CD8-positive, alpha-beta memory T cell (primary cell): ENCODE results near the gene CCL5. TPM values are rescaled to one million over a fixed set of nuclear protein-coding genes. Genes with fewer than 3 reads are reported as not detected.
"Not testable (repeated sequence)": the region's sequence is repeated elsewhere in the genome, so short reads cannot be mapped to it uniquely, and the experiment has no call there.

ENCODE experiments used
- CTCF ChIA-PET: fragments of 350-600 bp; sonication (Branson Sonifier 250); formaldehyde crosslinking; loops from one replicate; lab custom pipeline; 2021; ENCODE audit warnings: antibody characterized with exemption; lab: Charles Lee
- POLR2A ChIA-PET: fragments of 350-600 bp; sonication (Branson Sonifier 250); formaldehyde crosslinking; loops from one replicate; lab custom pipeline; 2021; ENCODE audit warnings: antibody characterized with exemption; lab: Charles Lee
- DNase-seq, 5 donors: peaks; one replicate each; pipeline versions ENCODE4 v3.0.0 to v3.0.0-alpha.2; 2020 to 2022; ENCODE audit warnings: mixed read lengths in 1 of 5
- H3K27ac ChIP-seq: one replicate; pipeline ENCODE4 v1.7.0; 2013; ENCODE audit warnings: low read depth, mild to moderate bottlenecking, low read length, moderate library complexity
- H3K27me3 ChIP-seq: 2 replicates; pipeline ENCODE4 v1.7.0; 2013; ENCODE audit warnings: low read length, mild to moderate bottlenecking; ENCODE audit not compliant: insufficient read depth, poor library complexity, severe bottlenecking
- H3K36me3 ChIP-seq: 2 replicates; pipeline ENCODE4 v1.7.0; 2013; ENCODE audit warnings: mild to moderate bottlenecking, low read length, moderate library complexity; ENCODE audit not compliant: insufficient read depth
- H3K4me1 ChIP-seq: 2 replicates; pipeline ENCODE4 v1.7.0; 2013; ENCODE audit warnings: mild to moderate bottlenecking, low read length, moderate library complexity; ENCODE audit not compliant: insufficient read depth
- H3K4me3 ChIP-seq: 2 replicates; pipeline ENCODE4 v1.7.0; 2013; ENCODE audit warnings: mild to moderate bottlenecking, low read length
- H3K9me3 ChIP-seq: 2 replicates; pipeline ENCODE4 v1.7.0; 2013; ENCODE audit warnings: mild to moderate bottlenecking, low read length
- H3K27ac Mint-ChIP-seq, 8 donors: one replicate each; pipeline ENCODE4 v1.8.0; 2020 to 2021; ENCODE audit warnings: mixed read lengths in 8 of 8, mild to moderate bottlenecking in 6 of 8, inconsistent platforms in 3 of 8, moderate library complexity in 3 of 8
- H3K27me3 Mint-ChIP-seq, 2 donors: one replicate each; pipeline ENCODE4 v1.8.0; 2020 to 2021; ENCODE audit warnings: mixed read lengths in 2 of 2, mild to moderate bottlenecking in 1 of 2, moderate library complexity in 1 of 2
- H3K36me3 Mint-ChIP-seq, 3 donors: one replicate each; pipeline ENCODE4 v1.8.0; 2020 to 2021; ENCODE audit warnings: mixed read lengths in 3 of 3, inconsistent platforms in 1 of 3, mild to moderate bottlenecking in 1 of 3
- H3K4me1 Mint-ChIP-seq, 3 donors: one replicate each; pipeline ENCODE4 v1.8.0; 2020 to 2021; ENCODE audit warnings: mixed read lengths in 3 of 3, inconsistent platforms in 1 of 3, mild to moderate bottlenecking in 1 of 3
- H3K4me3 Mint-ChIP-seq, 7 donors: one replicate each; pipeline ENCODE4 v1.8.0; 2020 to 2021; ENCODE audit warnings: mixed read lengths in 7 of 7, mild to moderate bottlenecking in 6 of 7, moderate library complexity in 4 of 7, inconsistent platforms in 2 of 7
- H3K9me3 Mint-ChIP-seq, 5 donors: one replicate each; pipeline ENCODE4 v1.8.0; 2020 to 2022; ENCODE audit warnings: mixed read lengths in 5 of 5, mild to moderate bottlenecking in 3 of 5, moderate library complexity in 2 of 5, inconsistent platforms in 1 of 5
- polyA plus RNA-seq: library from polyadenylated mRNA; unstranded; fragments of 300-500 nt; fragmentation: Illumina TruSeq; gene quantifications from one replicate; pipeline ENCODE4 v1.2.3, GENCODE V29; 2021
- total RNA-seq, 2 experiments: library from RNA; stranded (reverse); gene quantifications; one replicate each; pipeline ENCODE4 v1.2.3, GENCODE V29; 2021

The CCL5 gene
- total and polyA plus RNA-seq, 3 experiments from 2014 or later = 580 to 2,769 (median 591) TPM

DNA sequence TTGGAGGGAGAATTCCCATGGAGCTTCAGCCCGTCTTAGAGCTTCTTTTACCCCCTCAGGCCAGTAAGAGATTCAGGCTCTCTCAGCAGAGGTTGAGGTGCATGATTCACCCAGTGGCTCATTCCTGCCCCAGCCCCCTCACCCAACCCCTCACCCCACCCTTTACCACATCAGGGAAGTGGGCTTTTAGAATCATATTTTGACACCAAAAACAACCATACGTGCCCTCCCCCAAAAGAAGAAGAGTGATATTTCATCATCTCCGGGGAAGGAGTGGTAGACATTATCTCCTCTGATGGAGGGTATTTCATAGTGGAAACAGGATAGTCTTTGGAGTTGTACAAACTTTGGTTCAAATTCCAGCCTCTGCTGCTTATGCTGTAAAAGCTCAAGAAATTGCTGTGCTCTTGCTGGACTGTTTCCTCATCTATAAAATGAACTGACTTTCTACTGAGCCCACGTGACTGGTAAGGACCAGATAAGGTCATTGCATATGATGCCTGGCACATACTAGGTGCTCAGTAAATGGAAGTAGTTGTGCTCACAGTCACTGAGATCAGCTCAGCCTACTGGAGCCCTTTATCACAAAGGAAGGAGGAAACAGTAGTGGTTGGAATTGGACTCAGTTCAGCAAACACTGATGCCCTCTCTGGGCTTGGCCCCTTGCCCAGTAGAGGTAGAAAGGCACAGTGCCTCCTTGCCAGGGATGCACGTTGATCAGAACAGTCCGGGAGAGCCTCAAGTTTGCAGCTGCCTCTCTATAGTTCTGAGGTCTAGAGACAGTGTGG lies 18.3 kb upstream of the CCL5 start:
- no peaks in the 10 kb centered on the region for H3K9me3 ChIP-seq
- H3K27me3 Mint-ChIP-seq = no peaks in the 10 kb centered on the region
- DNase-seq = peak in 3 of 5 donors; percentile 22 to 83 (median 56)
- H3K4me3 ChIP-seq = no peak overlapping the region
- POLR2A ChIA-PET = interaction anchor here (0.6 to 8.2 kb wide), 7 partner anchors 9 to 37 kb away, joined by 3 to 100 read pairs (median 9); partner anchors contain the start of gene CCL5
- H3K27me3 ChIP-seq = no peaks in the 10 kb centered on the region
- CTCF ChIA-PET = interaction anchor here (1.3 to 12.0 kb wide), 4 partner anchors 8 to 134 kb away, joined by 4 to 144 read pairs (median 7); partner anchors contain the start of gene CCL5
- no peaks in the 10 kb centered on the region for H3K9me3 Mint-ChIP-seq
- H3K4me1 Mint-ChIP-seq = peaks cover 76 to 94% (median 92%) of the 10 kb centered on the region in 3 donors
- H3K36me3 ChIP-seq = no peaks in the 10 kb centered on the region
- H3K27ac ChIP-seq = no peak overlapping the region
- peak overlapping the region; percentile 15 to 84 (median 72) for H3K4me3 Mint-ChIP-seq
- peak overlapping the region; percentile 82 to 97 (median 92) for H3K27ac Mint-ChIP-seq
- H3K36me3 Mint-ChIP-seq = no peaks in the 10 kb centered on the region
- H3K4me1 ChIP-seq = peaks cover 74% of the 10 kb centered on the region

DNA sequence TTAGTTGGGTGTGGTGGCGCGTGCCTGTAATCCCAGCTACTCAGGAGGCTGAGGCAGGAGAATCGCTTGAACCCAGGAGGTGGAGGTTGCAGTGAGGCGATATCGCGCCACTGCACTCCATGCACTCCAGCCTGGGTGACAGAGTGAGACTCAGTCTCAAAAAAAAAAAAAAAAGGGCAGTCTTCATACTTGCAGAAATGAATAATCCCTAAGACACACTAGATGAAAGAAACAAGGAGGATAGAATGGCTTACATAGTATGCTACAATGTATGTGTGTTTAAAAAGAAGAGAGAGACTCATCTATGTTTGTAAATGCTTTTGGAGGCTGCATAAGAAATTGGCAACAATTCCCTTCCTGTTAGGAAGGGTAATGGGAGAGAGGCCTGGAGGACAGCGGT lies 17.6 kb upstream of the CCL5 start:
- not testable (repeated sequence) for H3K27ac ChIP-seq, H3K36me3 ChIP-seq, H3K9me3 ChIP-seq, H3K27me3 Mint-ChIP-seq, H3K36me3 Mint-ChIP-seq, DNase-seq, H3K9me3 Mint-ChIP-seq, H3K4me3 ChIP-seq, H3K27me3 ChIP-seq
- H3K4me1 ChIP-seq = peaks cover 78% of the 10 kb centered on the region
- ChIA-PET POLR2A (interaction anchor here (0.6 to 8.2 kb wide), 5 partner anchors 8 to 36 kb away, joined by 4 to 100 read pairs (median 10); partner anchors contain the start of gene CCL5), CTCF (interaction anchor here (1.3 to 12.0 kb wide), 4 partner anchors 7 to 134 kb away, joined by 4 to 144 read pairs (median 7); partner anchors contain the start of gene CCL5)
- H3K4me1 Mint-ChIP-seq = peaks cover 77 to 94% (median 92%) of the 10 kb centered on the region in 3 donors
- peak overlapping the region; percentile 7 to 84 (median 72) for H3K4me3 Mint-ChIP-seq
- H3K27ac Mint-ChIP-seq = peak overlapping the region in 7 of 8 donors; percentile 83 to 97 (median 92)

DNA sequence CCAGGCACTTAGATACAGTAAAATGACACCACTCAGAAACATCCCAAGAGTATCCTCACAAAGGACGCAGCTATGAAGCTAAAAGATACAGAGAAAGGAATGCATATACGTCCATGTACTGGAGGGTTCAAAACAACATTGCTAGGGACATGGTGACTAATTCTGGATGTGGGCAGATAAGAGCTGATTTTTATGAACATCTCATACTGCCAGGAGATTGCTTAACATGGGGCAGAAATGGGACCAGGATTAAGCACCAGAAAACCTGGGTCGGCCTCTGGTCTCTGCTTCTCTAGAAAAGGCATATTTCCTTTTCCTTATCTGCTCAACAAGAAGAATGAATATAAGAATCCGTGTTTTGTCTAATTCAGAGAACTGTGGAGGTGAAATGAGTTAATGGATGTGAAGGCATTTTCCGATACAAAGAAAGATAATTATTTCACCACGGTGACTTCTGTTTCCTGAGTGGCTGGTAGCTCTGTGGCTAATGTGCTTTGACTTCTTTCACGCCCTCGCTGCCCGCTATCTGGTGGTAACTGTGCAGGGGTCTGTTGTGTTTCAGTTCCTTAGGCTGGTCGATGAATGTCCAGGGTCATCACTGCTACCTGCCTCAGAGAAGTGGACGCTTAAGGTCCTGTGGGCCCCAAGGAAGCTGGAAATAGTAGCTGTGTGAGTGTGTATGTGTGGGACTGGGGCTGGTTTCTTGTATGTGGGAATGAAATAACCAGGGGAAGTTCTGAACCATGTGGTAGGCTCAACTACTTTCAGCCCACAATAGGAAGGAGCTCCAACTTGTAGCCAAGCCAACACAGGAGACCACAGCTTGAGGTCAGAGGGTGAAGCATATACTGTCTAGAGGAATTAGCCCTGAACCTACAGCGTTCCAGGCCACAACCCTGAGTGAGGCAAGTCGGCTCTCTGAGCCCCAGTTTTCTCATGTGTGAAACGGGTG lies 15.8 kb upstream of the CCL5 start:
- Mint-ChIP-seq H3K27me3 (peaks cover 0 to 2% of the 10 kb centered on the region in 2 donors), H3K9me3 (no peaks in the 10 kb centered on the region), H3K36me3 (peaks cover 0 to 3% (median 0%) of the 10 kb centered on the region in 3 donors), H3K4me3 (peak overlapping the region; percentile 29 to 93 (median 86)), H3K27ac (peak overlapping the region; percentile 88 to 98 (median 97)), H3K4me1 (peaks cover 83 to 95% (median 95%) of the 10 kb centered on the region in 3 donors)
- ChIA-PET POLR2A (interaction anchor here (0.6 to 8.2 kb wide), 12 partner anchors 8 to 297 kb away, joined by 3 to 100 read pairs (median 3); partner anchors contain the start of gene CCL5), CTCF (interaction anchor here (1.2 to 12.0 kb wide), 7 partner anchors 11 to 82 kb away, joined by 3 to 144 read pairs (median 5); partner anchors contain the start of genes CCL5 and HEATR9)
- Histone ChIP-seq H3K27me3 (no peaks in the 10 kb centered on the region), H3K4me1 (peaks cover 80% of the 10 kb centered on the region), H3K27ac (peak overlapping the region; percentile 30), H3K9me3 (no peaks in the 10 kb centered on the region), H3K36me3 (no peaks in the 10 kb centered on the region), H3K4me3 (no peak overlapping the region)
- peak in 4 of 5 donors; percentile 35 to 78 (median 56) for DNase-seq

DNA sequence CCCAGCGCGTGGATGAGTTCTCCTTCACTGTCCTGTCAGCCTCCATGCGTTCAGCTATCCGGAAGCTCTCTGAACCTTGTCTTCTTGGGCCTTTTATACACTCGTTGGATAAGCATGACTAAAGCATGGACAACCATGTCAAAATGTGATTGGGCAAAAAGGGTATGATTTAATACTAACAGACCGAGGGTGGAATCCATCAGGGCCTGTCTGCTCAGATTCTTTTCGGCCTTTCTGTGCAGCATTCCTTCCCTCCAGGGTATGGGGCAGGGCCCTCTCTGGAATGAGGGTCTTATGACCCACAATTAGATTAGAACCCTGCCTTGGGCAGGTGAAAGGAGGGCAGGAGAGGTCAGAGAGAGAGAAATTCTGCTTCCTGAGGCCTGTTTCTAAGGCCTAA lies 14.0 kb upstream of the CCL5 start:
- Mint-ChIP-seq H3K4me3 (peak overlapping the region in 2 of 7 donors; percentile 12 to 34), H3K27me3 (peaks cover 0 to 4% of the 10 kb centered on the region in 2 donors), H3K36me3 (peaks cover 0 to 3% (median 0%) of the 10 kb centered on the region in 3 donors), H3K4me1 (peaks cover 82 to 95% (median 95%) of the 10 kb centered on the region in 3 donors), H3K9me3 (no peaks in the 10 kb centered on the region), H3K27ac (peak overlapping the region in 7 of 8 donors; percentile 32 to 95 (median 66))
- ChIA-PET CTCF (interaction anchor here (12.0 kb wide), 1 partner anchor 16 kb away, joined by 144 read pairs; the partner anchor contains the start of gene CCL5), POLR2A (interaction anchor here (0.6 to 8.2 kb wide), 3 partner anchors 15 to 643 kb away, joined by 3 to 100 read pairs (median 4); partner anchors contain the start of gene CCL5)
- Histone ChIP-seq H3K4me3 (no peak overlapping the region), H3K27me3 (no peaks in the 10 kb centered on the region), H3K9me3 (no peaks in the 10 kb centered on the region), H3K36me3 (no peaks in the 10 kb centered on the region), H3K27ac (no peak overlapping the region), H3K4me1 (peaks cover 78% of the 10 kb centered on the region)
- no peak for DNase-seq

DNA sequence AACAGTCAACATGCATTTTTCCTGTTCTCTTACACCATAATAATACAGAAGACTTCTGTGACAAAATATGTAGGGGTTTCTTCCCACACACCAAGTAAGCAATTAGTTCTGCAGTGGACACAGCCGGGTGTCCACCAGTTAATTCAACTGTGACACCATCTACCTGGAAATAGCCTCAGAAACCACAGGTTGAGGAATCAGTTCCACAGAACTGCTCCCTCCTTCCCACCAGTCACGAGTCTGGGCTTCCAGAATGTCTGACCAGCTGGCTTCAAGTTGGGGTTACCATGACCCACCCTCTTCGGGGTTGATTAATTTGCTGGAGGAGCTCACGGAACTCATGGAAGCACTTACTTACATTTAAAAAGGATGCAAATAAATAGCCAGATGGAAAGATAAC lies 13.6 kb upstream of the CCL5 start:
- H3K36me3 ChIP-seq = no peaks in the 10 kb centered on the region
- H3K4me1 ChIP-seq = peaks cover 78% of the 10 kb centered on the region
- peaks cover 0 to 3% (median 0%) of the 10 kb centered on the region in 3 donors for H3K36me3 Mint-ChIP-seq
- ChIA-PET POLR2A (interaction anchor here (0.6 to 0.8 kb wide), 2 partner anchors 18 to 644 kb away, joined by 3 to 4 read pairs; no protein-coding TSS in a partner anchor), CTCF (interaction anchor here (12.0 kb wide), 1 partner anchor 16 kb away, joined by 144 read pairs; the partner anchor contains the start of gene CCL5)
- no peak overlapping the region for H3K4me3 ChIP-seq
- no peak overlapping the region for H3K27ac ChIP-seq
- H3K27me3 Mint-ChIP-seq = peaks cover 0 to 4% of the 10 kb centered on the region in 2 donors
- no peaks in the 10 kb centered on the region for H3K9me3 ChIP-seq
- no peaks in the 10 kb centered on the region for H3K27me3 ChIP-seq
- peaks cover 82 to 95% (median 95%) of the 10 kb centered on the region in 3 donors for H3K4me1 Mint-ChIP-seq
- H3K4me3 Mint-ChIP-seq = no peak overlapping the region
- H3K9me3 Mint-ChIP-seq = no peaks in the 10 kb centered on the region
- no peak for DNase-seq
- peak overlapping the region in 7 of 8 donors; percentile 32 to 96 (median 92) for H3K27ac Mint-ChIP-seq

DNA sequence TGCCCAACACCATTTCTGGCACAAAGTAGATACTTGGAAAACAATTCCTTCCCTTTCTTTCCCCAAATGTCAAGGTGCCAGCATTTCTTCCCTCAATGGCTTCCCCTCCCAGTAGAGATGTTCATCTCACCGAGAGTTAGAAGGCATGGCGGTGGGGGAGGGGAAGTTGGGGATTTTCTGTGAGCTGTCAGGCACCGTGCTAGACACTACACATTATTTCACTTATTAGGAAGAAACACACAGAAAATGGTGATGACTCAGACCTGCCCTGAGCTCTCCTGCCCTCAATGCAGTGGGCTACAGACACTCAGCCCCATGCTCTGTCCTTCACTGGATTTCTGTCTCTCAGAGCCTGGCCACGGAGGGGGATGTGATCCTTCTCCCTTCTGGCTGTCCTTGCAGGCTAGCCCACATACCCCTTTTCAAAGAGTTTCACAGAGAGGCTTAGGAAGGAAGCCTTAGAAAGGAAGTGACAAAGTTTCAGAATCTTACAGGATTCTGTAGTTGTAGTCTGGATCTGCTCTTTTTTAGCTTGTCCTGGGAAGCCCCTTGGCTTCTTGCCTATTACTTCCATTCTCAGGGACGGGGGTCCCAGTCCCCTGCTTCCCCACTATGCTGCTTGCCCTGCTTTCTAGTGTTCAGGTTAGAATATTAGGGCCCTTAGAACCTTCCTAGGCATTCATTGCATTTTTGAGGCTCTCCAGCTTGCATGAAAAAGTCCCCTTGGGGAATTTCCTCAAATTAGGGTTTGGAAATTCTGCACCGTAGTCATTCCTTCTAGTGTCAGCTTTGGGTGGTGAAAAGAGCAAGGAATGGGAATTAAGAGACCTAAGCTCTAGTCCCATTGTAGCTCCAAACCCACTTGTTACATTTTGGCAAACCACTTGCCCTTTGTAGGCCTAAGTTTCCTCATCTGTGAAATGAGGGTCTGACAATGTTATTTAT lies 12.2 kb upstream of the CCL5 start:
- Histone ChIP-seq H3K9me3 (no peaks in the 10 kb centered on the region), H3K36me3 (no peaks in the 10 kb centered on the region), H3K27me3 (no peaks in the 10 kb centered on the region), H3K4me1 (peaks cover 73% of the 10 kb centered on the region), H3K4me3 (no peak overlapping the region), H3K27ac (no peak overlapping the region)
- CTCF ChIA-PET = interaction anchor here (0.9 to 12.0 kb wide), 6 partner anchors 8 to 84 kb away, joined by 3 to 144 read pairs (median 3); partner anchors contain the start of genes CCL5 and TAF15
- peak in 3 of 5 donors; percentile 49 to 77 (median 49) for DNase-seq
- POLR2A ChIA-PET = interaction anchor here (0.9 to 5.1 kb wide), 3 partner anchors 13 to 17 kb away, joined by 3 to 86 read pairs (median 37); partner anchors contain the start of gene CCL5
- Mint-ChIP-seq H3K4me3 (peak overlapping the region; percentile 27 to 73 (median 66)), H3K9me3 (no peaks in the 10 kb centered on the region), H3K4me1 (peaks cover 79 to 91% (median 91%) of the 10 kb centered on the region in 3 donors), H3K27ac (peak overlapping the region; percentile 74 to 98 (median 94)), H3K36me3 (peaks cover 0 to 3% (median 0%) of the 10 kb centered on the region in 3 donors), H3K27me3 (peaks cover 0 to 4% of the 10 kb centered on the region in 2 donors)
